GM23338 (cell line): ENCODE data around the gene FER. TPM values are rescaled to one million over a fixed set of nuclear protein-coding genes. Genes with fewer than 3 reads are reported as not detected.

Experiments used
- ATAC-seq: fragments of 200-7000 bp; cut with Tn5 transposase; 3 replicates; pipeline ENCODE4 v1.9.1; 2020
- DNase-seq: peaks from one replicate; pipeline ENCODE4 v3.0.0-alpha.2; 2015; ENCODE audit warnings: low spot score
- H2AFZ ChIP-seq: fragments of 200-600 bp; sonication (generic); 2 replicates; pipeline ENCODE4 v1.8.0; 2016; ENCODE audit warnings: antibody characterized with exemption, mild to moderate bottlenecking, moderate library complexity
- H3F3A ChIP-seq: fragments of 200-600 bp; sonication (generic); replicated peaks from 2 replicates; pipeline ENCODE4 v1.8.0; 2017; ENCODE audit warnings: antibody characterized with exemption, mixed run types, low read depth
- H3K27ac ChIP-seq: fragments of 200-600 bp; sonication (generic); 2 replicates; pipeline ENCODE4 v1.6.1; 2016; ENCODE audit warnings: low read depth
- H3K27me3 ChIP-seq: fragments of 200-600 bp; sonication (generic); 2 replicates; pipeline ENCODE4 v1.8.0; 2016; ENCODE audit warnings: mild to moderate bottlenecking, mixed run types, moderate library complexity; ENCODE audit not compliant: insufficient read depth
- H3K36me3 ChIP-seq: fragments of 200-600 bp; sonication (generic); 2 replicates; pipeline ENCODE4 v1.8.0; 2016; ENCODE audit warnings: mild to moderate bottlenecking; ENCODE audit not compliant: insufficient read depth
- H3K4me1 ChIP-seq: fragments of 200-600 bp; sonication (generic); 2 replicates; pipeline ENCODE4 v1.8.0; 2016; ENCODE audit warnings: mild to moderate bottlenecking, moderate library complexity; ENCODE audit not compliant: insufficient read depth
- H3K4me2 ChIP-seq: fragments of 200-600 bp; sonication (generic); 2 replicates; pipeline ENCODE4 v1.7.1; 2017; ENCODE audit warnings: mixed run types
- H3K4me3 ChIP-seq: fragments of 200-600 bp; sonication (generic); 2 replicates; pipeline ENCODE4 v1.6.1; 2016; ENCODE audit warnings: mixed run types
- H3K79me2 ChIP-seq: fragments of 200-600 bp; sonication (generic); replicated peaks from 2 replicates; pipeline ENCODE4 v1.8.0; 2017; ENCODE audit warnings: mild to moderate bottlenecking; ENCODE audit not compliant: insufficient read depth
- H3K9me2 ChIP-seq: fragments of 200-600 bp; sonication (generic); 2 replicates; pipeline ENCODE4 v1.8.0; 2017; ENCODE audit not compliant: insufficient read depth
- H4K20me1 ChIP-seq: fragments of 200-600 bp; sonication (generic); replicated peaks from 2 replicates; pipeline ENCODE4 v1.8.0; 2017; ENCODE audit warnings: mild to moderate bottlenecking; ENCODE audit not compliant: insufficient read depth
- H3K27ac Mint-ChIP-seq: 2 replicates; pipeline ENCODE4 v1.8.0; 2020; ENCODE audit warnings: inconsistent platforms, mild to moderate bottlenecking, moderate library complexity, mixed read lengths
- H3K27me3 Mint-ChIP-seq: 3 replicates; pipeline ENCODE4 v1.8.0; 2022; ENCODE audit warnings: low read depth, mild to moderate bottlenecking, moderate library complexity, mixed read lengths, inconsistent platforms; ENCODE audit not compliant: insufficient read depth, poor library complexity
- H3K36me3 Mint-ChIP-seq: 3 replicates; pipeline ENCODE4 v1.8.0; 2021; ENCODE audit warnings: low read depth, mild to moderate bottlenecking, inconsistent platforms, moderate library complexity, mixed read lengths
- H3K4me1 Mint-ChIP-seq: 3 replicates; pipeline ENCODE4 v1.8.0; 2020; ENCODE audit warnings: mild to moderate bottlenecking, inconsistent platforms, mixed read lengths
- H3K4me3 Mint-ChIP-seq: 3 replicates; pipeline ENCODE4 v1.8.0; 2021; ENCODE audit warnings: moderate library complexity, mild to moderate bottlenecking, inconsistent platforms, mixed read lengths
- H3K9me3 Mint-ChIP-seq: 3 replicates; pipeline ENCODE4 v1.8.0; 2020; ENCODE audit warnings: moderate library complexity, mild to moderate bottlenecking, inconsistent platforms, mixed read lengths
- CREB1 ChIP-seq: fragments of 250-450 bp; sonication (Bioruptor Pico); IDR thresholded peaks from 2 replicates; pipeline ENCODE4 v1.5.0; 2020; ENCODE audit warnings: low read depth, mild to moderate bottlenecking, moderate library complexity
- CTCF ChIP-seq, 2 experiments: fragments of 200-600 bp in 1 of 2; sonication (generic) in 1 of 2; conservative IDR thresholded peaks; 2 replicates each; pipeline versions ENCODE4 v1.5.1 to v1.6.1; 2016 to 2017; ENCODE audit warnings: antibody characterized with exemption in 2 of 2, low read depth in 2 of 2, mild to moderate bottlenecking in 2 of 2, moderate library complexity in 1 of 2
- ETS1 ChIP-seq: IDR thresholded peaks from 2 replicates; pipeline ENCODE4 v1.6.1; 2016; ENCODE audit warnings: antibody characterized with exemption
- EZH2 ChIP-seq: fragments of 200-600 bp; sonication (generic); IDR thresholded peaks from one replicate; pipeline ENCODE4 v1.8.0; 2017; ENCODE audit warnings: antibody characterized with exemption, mild to moderate bottlenecking, low read depth; ENCODE audit not compliant: unreplicated experiment
- EZH2phosphoT487 ChIP-seq: fragments of 200-600 bp; sonication (generic); IDR thresholded peaks from one replicate; pipeline ENCODE4 v1.8.1; 2018; ENCODE audit warnings: antibody characterized with exemption; ENCODE audit not compliant: unreplicated experiment
- JUNB ChIP-seq: IDR thresholded peaks from one replicate; pipeline ENCODE4 v1.6.1; 2016; ENCODE audit warnings: antibody characterized with exemption; ENCODE audit not compliant: unreplicated experiment
- NANOG ChIP-seq: IDR thresholded peaks from 2 replicates; pipeline ENCODE4 v1.6.1; 2016; ENCODE audit warnings: antibody characterized with exemption, borderline replicate concordance
- POLR2AphosphoS5 ChIP-seq: IDR thresholded peaks from 2 replicates; pipeline ENCODE4 v1.6.1; 2016; ENCODE audit warnings: antibody characterized with exemption, low read depth
- REST ChIP-seq: IDR thresholded peaks from one replicate; pipeline ENCODE4 v1.6.1; 2018; ENCODE audit warnings: antibody characterized with exemption; ENCODE audit not compliant: unreplicated experiment
- STAT1 ChIP-seq: IDR thresholded peaks from one replicate; pipeline ENCODE4 v1.6.1; 2016; ENCODE audit warnings: antibody characterized with exemption; ENCODE audit not compliant: unreplicated experiment
- ZNF114 ChIP-seq: fragments of 250-450 bp; sonication (Bioruptor Pico); IDR thresholded peaks from 2 replicates; pipeline ENCODE4 v1.5.0; 2020; ENCODE audit warnings: mild to moderate bottlenecking, moderate library complexity
- ZNF331 ChIP-seq: fragments of 250-450 bp; sonication (Bioruptor Pico); IDR thresholded peaks from 2 replicates; pipeline ENCODE4 v1.5.0; 2020; ENCODE audit warnings: low read depth, mild to moderate bottlenecking, moderate library complexity
- ZNF462 ChIP-seq: fragments of 250-450 bp; sonication (Bioruptor Pico); IDR thresholded peaks from 2 replicates; pipeline ENCODE4 v1.5.0; 2020; ENCODE audit warnings: mild to moderate bottlenecking, moderate library complexity
- polyA plus RNA-seq: library from polyadenylated mRNA; unstranded; fragments of >200 nt; fragmentation: Nextera tagmentation; extraction: Ambion mirVana; gene quantifications from 2 replicates; pipeline ENCODE4 v1.2.1, GENCODE V29; 2016
- total RNA-seq: library from RNA; depleted of rRNA; stranded (reverse); fragments of >200 nt; shearing (Covaris generic); gene quantifications from 2 replicates; pipeline ENCODE4 v1.2.3, GENCODE V29; 2014

Gene FER
- total and polyA plus RNA-seq, 2 experiments from 2014 or later, result 17.4 to 34.8 TPM

GRCh38 chr5:108753877-108754276 lies 6.2 kb downstream of the FER start:
- no peak overlapping the region for H3K4me3 Mint-ChIP-seq
- Histone ChIP-seq H2AFZ (no peak overlapping the region), H3K36me3 (no peaks in the 10 kb centered on the region)

More at GRCh38 chr5:108753877-108754276, 6.2 kb downstream of the FER start:
- no peak overlapping the region for H3K4me2 ChIP-seq
- no peak for TF ChIP-seq ZNF331
- TF ChIP-seq ZNF462 (CRISPR knock-in tag), result no peak
- TF ChIP-seq EZH2phosphoT487, result no peak
- no peak for TF ChIP-seq REST
- TF ChIP-seq JUNB, result no peak
- no peak for TF ChIP-seq NANOG
- TF ChIP-seq EZH2, result no peak
- TF ChIP-seq POLR2AphosphoS5, result no peak
- no peak for TF ChIP-seq CREB1
- TF ChIP-seq CTCF (conservative IDR thresholded peaks at IDR 0.05; ENCODE audit: low read depth in 2 of 2), result no peak
- TF ChIP-seq STAT1, result no peak
- TF ChIP-seq ZNF114 (CRISPR knock-in tag), result no peak
- no peak for TF ChIP-seq ETS1
- Mint-ChIP-seq H3K9me3 (no peaks in the 10 kb centered on the region), H3K36me3 (no peaks in the 10 kb centered on the region), H3K27ac (no peak overlapping the region), H3K4me1 (peaks cover 2% of the 10 kb centered on the region; the same call in 1 of the 3 replicates), H3K27me3 (peaks cover 2% of the 10 kb centered on the region)
- no peak overlapping the region for H3K27ac ChIP-seq
- peaks cover 59% of the 10 kb centered on the region for H3K79me2 ChIP-seq
- DNase-seq, result no peak
- no peaks in the 10 kb centered on the region for H3F3A ChIP-seq
- ATAC-seq, result no peak
- H3K27me3 ChIP-seq, result no peaks in the 10 kb centered on the region
- no peak overlapping the region for H3K4me3 ChIP-seq
- H4K20me1 ChIP-seq, result no peaks in the 10 kb centered on the region
- peaks cover 7% of the 10 kb centered on the region; the same call in 1 of the 2 replicates for H3K4me1 ChIP-seq
- H3K9me2 ChIP-seq, result no peaks in the 10 kb centered on the region
